Panc1 (cell line): ENCODE measurements around the gene PCCA. TPM values are rescaled to one million over a fixed set of nuclear protein-coding genes. Genes with fewer than 3 reads are reported as not detected.
A peak's percentile ranks its signal among the peaks of the same experiment; 100 is the strongest.

Experiments used
- ATAC-seq: fragments of 200-7000 bp; cut with Tn5 transposase; 2 replicates; pipeline ENCODE4 v1.9.1; 2020; ENCODE audit warnings: mild to moderate bottlenecking, moderate library complexity
- BruUV-seq: library from RNA; stranded (reverse); fragments of 400-500 nt; replicated peaks from 2 replicates; lab custom pipeline; 2021; lab: Mats Ljungman, UMichigan
- CTCF ChIA-PET: fragments of 300-600 bp; sonication (Branson Sonifier 250); formaldehyde crosslinking; loops from one replicate; lab custom pipeline; 2022; ENCODE audit warnings: antibody characterized with exemption; lab: Charles Lee
- POLR2A ChIA-PET: fragments of 300-600 bp; sonication (Branson Sonifier 250); formaldehyde crosslinking; loops from one replicate; lab custom pipeline; 2022; ENCODE audit warnings: antibody characterized with exemption; lab: Charles Lee
- DNase-seq: peaks from one replicate; pipeline ENCODE4 v3.0.0-alpha.2; 2010; ENCODE audit warnings: low read depth, low spot score
- H3K27ac ChIP-seq: 2 replicates; pipeline ENCODE4 v1.5.1; 2011; ENCODE audit warnings: mild to moderate bottlenecking, low read length, inconsistent platforms
- H3K27me3 ChIP-seq: fragments of 200-500 bp; sonication (Bioruptor generic); 2 replicates; pipeline ENCODE4 v1.6.0; 2014; ENCODE audit warnings: low read length, inconsistent platforms; ENCODE audit not compliant: control insufficient read depth, insufficient read depth
- H3K36me3 ChIP-seq: fragments of 200-500 bp; sonication (Bioruptor generic); 2 replicates; pipeline ENCODE4 v1.5.1; 2014; ENCODE audit warnings: inconsistent platforms, mild to moderate bottlenecking, low read length, moderate library complexity; ENCODE audit not compliant: control insufficient read depth, insufficient read depth
- H3K4me1 ChIP-seq: 2 replicates; pipeline ENCODE4 v1.5.1; 2011; ENCODE audit warnings: inconsistent platforms, mild to moderate bottlenecking, low read length, moderate library complexity; ENCODE audit not compliant: control insufficient read depth, insufficient read depth
- H3K4me3 ChIP-seq, 2 experiments: 2 replicates each; pipeline ENCODE4 v1.5.1; 2011 to 2012; ENCODE audit warnings: low read depth in 2 of 2, low read length in 2 of 2, mild to moderate bottlenecking in 2 of 2, inconsistent platforms in 1 of 2, moderate library complexity in 1 of 2
- H3K9me3 ChIP-seq: fragments of 200-500 bp; sonication (Bioruptor generic); 2 replicates; pipeline ENCODE4 v1.5.1; 2014; ENCODE audit warnings: low read depth, mild to moderate bottlenecking, inconsistent platforms, low read length, moderate library complexity; ENCODE audit not compliant: control insufficient read depth, insufficient read depth
- CTCF ChIP-seq: fragments of 450-650 bp; IDR thresholded peaks from 2 replicates; pipeline ENCODE4 v1.5.1; 2017; ENCODE audit warnings: mild to moderate bottlenecking
- POLR2AphosphoS5 ChIP-seq: IDR thresholded peaks from 2 replicates; pipeline ENCODE4 v1.6.1; 2012; ENCODE audit warnings: mild to moderate bottlenecking, low read depth, low read length, moderate library complexity
- REST ChIP-seq, 2 experiments: IDR thresholded peaks; 2 replicates each; pipeline ENCODE4 v1.6.1; 2011 to 2012; ENCODE audit warnings: low read depth in 2 of 2, control low read depth in 1 of 2, low read length in 1 of 2, mild to moderate bottlenecking in 1 of 2, moderate library complexity in 1 of 2; ENCODE audit not compliant: insufficient read depth in 1 of 2
- SIN3A ChIP-seq: IDR thresholded peaks from 2 replicates; pipeline ENCODE4 v1.6.1; 2012; ENCODE audit warnings: low read depth, mild to moderate bottlenecking, low read length, moderate library complexity, borderline replicate concordance; ENCODE audit not compliant: insufficient read depth
- TCF7L2 ChIP-seq: IDR thresholded peaks from 2 replicates; pipeline ENCODE4 v1.6.1; 2011; ENCODE audit warnings: mild to moderate bottlenecking, low read depth, low read length, inconsistent platforms
- in situ Hi-C: cut with HindIII; loops from 2 replicates; pipeline ENCODE4 v1.10.0; 2016; ENCODE audit warnings: low sequenced_read_pairs, low pct_unique_long_range_greater_than_20kb
- intact Hi-C: fragments of 100-400 bp; cut with micrococcal nuclease; formaldehyde crosslinking; loops from one replicate; pipeline ENCODE4 v1.10.0; 2022; ENCODE audit not compliant: unreplicated experiment
- total RNA-seq: library from RNA; stranded (reverse); gene quantifications from one replicate; pipeline ENCODE4 v1.2.1, GENCODE V29; 2021; ENCODE audit not compliant: unreplicated experiment

The PCCA gene
- total RNA-seq, 1 experiment from 2014 or later = 14.7 TPM

GRCh38 chr13:100362781-100363180 is 273.9 kb downstream of the PCCA start:
- intact Hi-C loops = no loop called here
- H3K4me1 ChIP-seq = peaks cover 31% of the 10 kb centered on the region
- BruUV-seq = no TSS peak
- in situ Hi-C loops = no loop called here
- H3K4me3 ChIP-seq = no peak overlapping the region
- CTCF ChIA-PET = no interaction called here
- peak overlapping the region; percentile 93 for H3K27ac ChIP-seq
- POLR2A ChIA-PET = no interaction called here
- ATAC-seq = no peak
- no peaks in the 10 kb centered on the region for H3K27me3 ChIP-seq
- no peaks in the 10 kb centered on the region for H3K9me3 ChIP-seq
- TF ChIP-seq TCF7L2 (no peak), SIN3A (no peak), REST (IDR thresholded peaks at IDR 0.05; ENCODE audit: insufficient read depth in 1 of 2, low read depth in 2 of 2, low read length in 1 of 2) (no peak), POLR2AphosphoS5 (no peak), CTCF (no peak)
- H3K36me3 ChIP-seq = no peaks in the 10 kb centered on the region
- no peak for DNase-seq

- Histone ChIP-seq H3K27me3 (no peaks in the 10 kb centered on the region), H3K4me1 (peaks cover 31% of the 10 kb centered on the region), H3K36me3 (no peaks in the 10 kb centered on the region), H3K9me3 (no peaks in the 10 kb centered on the region), H3K4me3 (no peak overlapping the region), H3K27ac (peak overlapping the region; percentile 93)
- ChIA-PET POLR2A (no interaction called here), CTCF (no interaction called here)
- TF ChIP-seq TCF7L2 (peak; percentile 59; the same call in 1 of the 2 replicates), POLR2AphosphoS5 (no peak)
- intact Hi-C loops = no loop called here
- no TSS peak for BruUV-seq
- in situ Hi-C loops = no loop called here
- peak; percentile 84 for ATAC-seq
- no peak for DNase-seq
These were observed 274.4 kb downstream of the PCCA start for GRCh38 chr13:100363285-100363711.

- H3K4me3 ChIP-seq = no peak overlapping the region
- H3K4me1 ChIP-seq = peaks cover 31% of the 10 kb centered on the region
- H3K9me3 ChIP-seq = no peaks in the 10 kb centered on the region
- H3K27ac ChIP-seq = peak overlapping the region; percentile 93
- TF ChIP-seq POLR2AphosphoS5 (peak; percentile 74; the same call in 1 of the 2 replicates), TCF7L2 (no peak; the same call in 1 of the 2 replicates), SIN3A (no peak)
- ChIA-PET POLR2A (no interaction called here), CTCF (no interaction called here)
- BruUV-seq = no TSS peak
- DNase-seq (no peak), ATAC-seq (peak; percentile 91)
- no peaks in the 10 kb centered on the region for H3K36me3 ChIP-seq
- H3K27me3 ChIP-seq = no peaks in the 10 kb centered on the region
- intact Hi-C loops (no loop called here), in situ Hi-C loops (no loop called here)
These were observed 275.0 kb downstream of the PCCA start for GRCh38 chr13:100363874-100364273.
